ENCODE results near the gene HMCN2.

HMCN2 gene

GRCh38 chr9:130341839-130342713 lies 76.5 kb downstream of the HMCN2 start:
- no peak for DNase-seq (ENCODE audit: low read depth, low spot score)
- in situ Hi-C loops (cut with HindIII; ENCODE audit: low sequenced_read_pairs), result no loop called here
- no peak overlapping the region for H3K4me3 ChIP-seq (ENCODE audit: low read depth, low read length)
- no peak for TF ChIP-seq CTCF (IDR thresholded peaks at IDR 0.05; ENCODE audit: low read depth, low read length)

GRCh38 chr9:130342714-130343085 lies 77.1 kb downstream of the HMCN2 start:
- no peak for DNase-seq (ENCODE audit: low read depth, low spot score)
- no peak overlapping the region for H3K4me3 ChIP-seq (ENCODE audit: low read depth, low read length)
- in situ Hi-C loops (cut with HindIII; ENCODE audit: low sequenced_read_pairs), result no loop called here
- no peak for TF ChIP-seq CTCF (IDR thresholded peaks at IDR 0.05; ENCODE audit: low read depth, low read length)

- H3K4me3 ChIP-seq (ENCODE audit: low read depth, low read length), result no peak overlapping the region
- in situ Hi-C loops (cut with HindIII; ENCODE audit: low sequenced_read_pairs), result no loop called here
- TF ChIP-seq CTCF (IDR thresholded peaks at IDR 0.05; ENCODE audit: low read depth, low read length), result peak; percentile 85
- no peak for DNase-seq (ENCODE audit: low read depth, low spot score)
Measured at GRCh38 chr9:130343445-130343918, 77.9 kb downstream of the HMCN2 start.

GRCh38 chr9:130344366-130344765 lies 78.8 kb downstream of the HMCN2 start:
- TF ChIP-seq CTCF (IDR thresholded peaks at IDR 0.05; ENCODE audit: low read depth, low read length), result no peak
- in situ Hi-C loops (cut with HindIII; ENCODE audit: low sequenced_read_pairs), result no loop called here

GRCh38 chr9:130345009-130345896 lies 79.7 kb downstream of the HMCN2 start:
- no peak for DNase-seq (ENCODE audit: low read depth, low spot score)
- H3K4me3 ChIP-seq (ENCODE audit: low read depth, low read length), result no peak overlapping the region
- in situ Hi-C loops (cut with HindIII; ENCODE audit: low sequenced_read_pairs), result no loop called here
- TF ChIP-seq CTCF (IDR thresholded peaks at IDR 0.05; ENCODE audit: low read depth, low read length), result no peak

More at GRCh38 chr9:130344366-130344765, 78.8 kb downstream of the HMCN2 start:
- no peak overlapping the region for H3K4me3 ChIP-seq (ENCODE audit: low read depth, low read length)
- no peak for DNase-seq (ENCODE audit: low read depth, low spot score)

GRCh38 chr9:130345897-130346385 lies 80.4 kb downstream of the HMCN2 start:
- H3K4me3 ChIP-seq (ENCODE audit: low read depth, low read length), result no peak overlapping the region
- no peak for TF ChIP-seq CTCF (IDR thresholded peaks at IDR 0.05; ENCODE audit: low read depth, low read length)
- DNase-seq (ENCODE audit: low read depth, low spot score), result no peak
- in situ Hi-C loops (cut with HindIII; ENCODE audit: low sequenced_read_pairs), result no loop called here
